Measurements from ENCODE around the gene TUBB.

- TF ChIP-seq CTCF (IDR thresholded peaks at IDR 0.05) (peak; percentile 77), EZH2 (IDR thresholded peaks at IDR 0.05; ENCODE audit: borderline replicate concordance, insufficient read depth, low read depth, low read length, poor library complexity, severe bottlenecking) (no peak)
Measured at GRCh38 chr6:30730601-30731435, 10.7 kb downstream of the TUBB start.

All from B cell (primary cell).